Measurements from ENCODE around the gene TCF4. TPM values are rescaled to one million over a fixed set of nuclear protein-coding genes. Genes with fewer than 3 reads are reported as not detected.

Gene TCF4
- total and polyA plus RNA-seq, 8 donors, result 99.1 to 165 (median 138) TPM

- DNase-seq (no peak), ATAC-seq (no peak)
- no peaks in the 10 kb centered on the region for H3K27me3 ChIP-seq
- no peaks in the 10 kb centered on the region for H3K9me3 ChIP-seq
- H3K36me3 ChIP-seq, result peaks cover 0 to 8% of the 10 kb centered on the region in 2 donors
- TF ChIP-seq, protein P1, sequence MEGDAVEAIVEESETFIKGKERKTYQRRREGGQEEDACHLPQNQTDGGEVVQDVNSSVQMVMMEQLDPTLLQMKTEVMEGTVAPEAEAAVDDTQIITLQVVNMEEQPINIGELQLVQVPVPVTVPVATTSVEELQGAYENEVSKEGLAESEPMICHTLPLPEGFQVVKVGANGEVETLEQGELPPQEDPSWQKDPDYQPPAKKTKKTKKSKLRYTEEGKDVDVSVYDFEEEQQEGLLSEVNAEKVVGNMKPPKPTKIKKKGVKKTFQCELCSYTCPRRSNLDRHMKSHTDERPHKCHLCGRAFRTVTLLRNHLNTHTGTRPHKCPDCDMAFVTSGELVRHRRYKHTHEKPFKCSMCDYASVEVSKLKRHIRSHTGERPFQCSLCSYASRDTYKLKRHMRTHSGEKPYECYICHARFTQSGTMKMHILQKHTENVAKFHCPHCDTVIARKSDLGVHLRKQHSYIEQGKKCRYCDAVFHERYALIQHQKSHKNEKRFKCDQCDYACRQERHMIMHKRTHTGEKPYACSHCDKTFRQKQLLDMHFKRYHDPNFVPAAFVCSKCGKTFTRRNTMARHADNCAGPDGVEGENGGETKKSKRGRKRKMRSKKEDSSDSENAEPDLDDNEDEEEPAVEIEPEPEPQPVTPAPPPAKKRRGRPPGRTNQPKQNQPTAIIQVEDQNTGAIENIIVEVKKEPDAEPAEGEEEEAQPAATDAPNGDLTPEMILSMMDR (IDR thresholded peaks at IDR 0.05), result no peak
- peaks cover 3 to 4% of the 10 kb centered on the region in 2 donors for H3K4me1 ChIP-seq
- H3K27ac ChIP-seq, result no peak overlapping the region
- H3K4me3 ChIP-seq, result no peak overlapping the region
- intact Hi-C loops (cut with DNase I), result no loop called here
Observed at GRCh38 chr18:55275039-55275901, 312.7 kb downstream of the TCF4 start.

- DNase-seq (no peak), ATAC-seq (peak; percentile 31)
- Histone ChIP-seq H3K27ac (peak overlapping the region in 1 of 2 donors; percentile 7), H3K9me3 (no peaks in the 10 kb centered on the region), H3K4me1 (peaks cover 4 to 15% of the 10 kb centered on the region in 2 donors), H3K27me3 (no peaks in the 10 kb centered on the region), H3K36me3 (peaks cover 0 to 18% of the 10 kb centered on the region in 2 donors), H3K4me3 (no peak overlapping the region)
- intact Hi-C loops (cut with DNase I), result no loop called here
- TF ChIP-seq, protein P1 (IDR thresholded peaks at IDR 0.05), result no peak
Observed at GRCh38 chr18:55272510-55273243, 315.3 kb downstream of the TCF4 start.

DNA sequence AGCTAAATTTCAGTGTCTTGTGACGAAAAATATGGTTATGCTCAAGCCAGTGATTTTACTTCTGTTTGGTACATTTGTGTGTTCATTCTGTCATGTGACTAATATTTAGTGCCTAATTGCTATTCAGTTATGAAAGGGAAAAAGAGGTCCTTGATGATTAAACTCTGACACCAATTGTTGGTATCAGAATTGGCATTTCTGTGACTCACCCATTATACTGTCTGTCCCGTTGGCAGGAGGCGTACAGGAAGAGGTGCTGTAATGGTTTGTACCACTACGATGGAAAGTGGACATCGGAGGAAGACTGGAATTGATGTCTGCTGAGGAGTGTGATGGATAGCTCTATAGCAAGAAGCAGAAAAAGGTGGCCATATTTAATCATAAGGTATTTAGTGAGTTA lies 318.4 kb downstream of the TCF4 start:
- ATAC-seq, result no peak
- TF ChIP-seq, protein P1 (IDR thresholded peaks at IDR 0.05), result no peak
- Histone ChIP-seq H3K27ac (no peak overlapping the region), H3K4me1 (peaks cover 4 to 39% of the 10 kb centered on the region in 2 donors), H3K36me3 (peaks cover 0 to 21% of the 10 kb centered on the region in 2 donors), H3K27me3 (no peaks in the 10 kb centered on the region), H3K4me3 (no peak overlapping the region), H3K9me3 (no peaks in the 10 kb centered on the region)
- DNase-seq, result no peak
- intact Hi-C loops (cut with DNase I), result no loop called here

GRCh38 chr18:55268628-55269275 lies 319.2 kb downstream of the TCF4 start:
- Histone ChIP-seq H3K4me3 (no peak overlapping the region), H3K27me3 (no peaks in the 10 kb centered on the region), H3K4me1 (peaks cover 4 to 47% of the 10 kb centered on the region in 2 donors), H3K27ac (peak overlapping the region; percentile 11 to 33), H3K36me3 (peaks cover 0 to 18% of the 10 kb centered on the region in 2 donors), H3K9me3 (no peaks in the 10 kb centered on the region)
- TF ChIP-seq, protein P1 (IDR thresholded peaks at IDR 0.05), result no peak
- ATAC-seq (no peak), DNase-seq (no peak)
- intact Hi-C loops (cut with DNase I), result no loop called here

Measured in left lung (tissue), 10 donors.